HepG2 (cell line): ENCODE results near the gene ZBTB45. TPM values are rescaled to one million over a fixed set of nuclear protein-coding genes. Genes with fewer than 3 reads are reported as not detected.
A peak's percentile ranks its signal among the peaks of the same experiment; 100 is the strongest.

Experiments
- BATF2 ChIP-seq: sonication (generic); formaldehyde crosslinking; IDR thresholded peaks from 2 replicates; pipeline ENCODE4 v1.8.0; 2022; ENCODE audit warnings: mild to moderate bottlenecking, missing genetic modification reagents, moderate library complexity
- ISL2 ChIP-seq: sonication (generic); formaldehyde crosslinking; IDR thresholded peaks from 2 replicates; pipeline ENCODE4 v1.5.0; 2020; ENCODE audit warnings: missing genetic modification reagents
- JUNB ChIP-seq: sonication (generic); formaldehyde crosslinking; IDR thresholded peaks from 2 replicates; pipeline ENCODE4 v1.8.0; 2022; ENCODE audit warnings: missing genetic modification reagents, mild to moderate bottlenecking, borderline replicate concordance
- MEIS2 ChIP-seq: sonication (generic); formaldehyde crosslinking; IDR thresholded peaks from 2 replicates; pipeline ENCODE4 v1.9.0; 2021; ENCODE audit warnings: mild to moderate bottlenecking, missing genetic modification reagents
- NFIC ChIP-seq: IDR thresholded peaks from 2 replicates; pipeline ENCODE4 v1.6.1; 2012; ENCODE audit warnings: mild to moderate bottlenecking, low read length, inconsistent platforms
- RARA ChIP-seq: IDR thresholded peaks from 2 replicates; pipeline ENCODE4 v1.6.1; 2016; ENCODE audit warnings: missing genetic modification reagents, missing compliant biosample characterization
- RFX5 ChIP-seq: IDR thresholded peaks from 2 replicates; pipeline ENCODE4 v1.6.1; 2011; ENCODE audit warnings: low read depth, low read length, improper control_type of control experiment
- SRF ChIP-seq: IDR thresholded peaks from 2 replicates; pipeline ENCODE4 v1.6.1; 2011; ENCODE audit warnings: mild to moderate bottlenecking, low read depth, low read length, moderate library complexity
- TP53 ChIP-seq: sonication (generic); formaldehyde crosslinking; conservative IDR thresholded peaks from 2 replicates; pipeline ENCODE4 v1.4.0; 2020; ENCODE audit warnings: missing genetic modification reagents
- ZBTB4 ChIP-seq: sonication (generic); formaldehyde crosslinking; IDR thresholded peaks from 2 replicates; pipeline ENCODE4 v1.4.0; 2020; ENCODE audit warnings: missing genetic modification reagents, mild to moderate bottlenecking, borderline replicate concordance
- ZFP90 ChIP-seq: sonication (generic); formaldehyde crosslinking; IDR thresholded peaks from 2 replicates; pipeline ENCODE4 v1.8.0; 2022; ENCODE audit warnings: missing genetic modification reagents, mild to moderate bottlenecking, inconsistent platforms, borderline replicate concordance
- ZNF17 ChIP-seq: sonication (generic); formaldehyde crosslinking; IDR thresholded peaks from 2 replicates; pipeline ENCODE4 v1.5.0; 2020; ENCODE audit warnings: mild to moderate bottlenecking, missing genetic modification reagents
- ZNF234 ChIP-seq: sonication (generic); formaldehyde crosslinking; conservative IDR thresholded peaks from 2 replicates; pipeline ENCODE4 v1.5.1; 2020; ENCODE audit warnings: mild to moderate bottlenecking, missing genetic modification reagents
- ZNF335 ChIP-seq: sonication (generic); formaldehyde crosslinking; IDR thresholded peaks from 2 replicates; pipeline ENCODE4 v1.4.0; 2020; ENCODE audit warnings: missing genetic modification reagents
- ZNF616 ChIP-seq: sonication (generic); formaldehyde crosslinking; IDR thresholded peaks from 2 replicates; pipeline ENCODE4 v1.5.0; 2020; ENCODE audit warnings: low read depth, mild to moderate bottlenecking, missing genetic modification reagents
- ZNF800 ChIP-seq: sonication (generic); formaldehyde crosslinking; IDR thresholded peaks from 2 replicates; pipeline ENCODE4 v1.4.0; 2020; ENCODE audit warnings: missing genetic modification reagents
- ZSCAN20 ChIP-seq: sonication (generic); formaldehyde crosslinking; IDR thresholded peaks from 2 replicates; pipeline ENCODE4 v1.4.0; 2020; ENCODE audit warnings: missing genetic modification reagents, mild to moderate bottlenecking, borderline replicate concordance
- polyA plus RNA-seq, 8 experiments: library from polyadenylated mRNA; depleted of rRNA in 3 of 8; stranded (reverse) in 7 of 8; unstranded in 1 of 8; fragments of >200 nt; fragmentation: Illumina TruSeq in 4 of 8; extraction: Trizol in 4 of 8; gene quantifications; 2 replicates each; pipeline versions ENCODE4 v1.2.1 to v1.2.3, GENCODE V29; 2011 to 2016; ENCODE audit warnings: low read depth in 4 of 8, missing spikeins in 1 of 8, mixed read lengths in 1 of 8; ENCODE audit not compliant: insufficient read depth in 1 of 8
- total RNA-seq, 5 experiments: library from RNA; depleted of rRNA; stranded (reverse); fragments of >200 nt; fragmentation: Illumina TruSeq; extraction: Trizol; gene quantifications; 2 replicates each; pipeline ENCODE4 v1.2.3, GENCODE V29; 2016; ENCODE audit warnings: low read depth in 1 of 5
- TF ChIP-seq, protein P1 (sequence below): sonication (generic); formaldehyde crosslinking; IDR thresholded peaks from 2 replicates; pipeline ENCODE4 v1.9.0; 2022; ENCODE audit warnings: missing genetic modification reagents, mild to moderate bottlenecking, borderline replicate concordance
- TF ChIP-seq, protein P2 (sequence below): sonication (generic); formaldehyde crosslinking; IDR thresholded peaks from 2 replicates; pipeline ENCODE4 v1.4.0; 2020; ENCODE audit warnings: missing genetic modification reagents; ENCODE audit errors: not compliant biosample characterization

The ZBTB45 gene
- total and polyA plus RNA-seq, 2 of the 13 experiments (the other 11 are each of a cell fraction or from before 2014, with no cell fraction given): 3.0 to 3.7 TPM

GRCh38 chr19:58519355-58520256, at the start of gene ZBTB45 (continued):
- TF ChIP-seq, protein P1, sequence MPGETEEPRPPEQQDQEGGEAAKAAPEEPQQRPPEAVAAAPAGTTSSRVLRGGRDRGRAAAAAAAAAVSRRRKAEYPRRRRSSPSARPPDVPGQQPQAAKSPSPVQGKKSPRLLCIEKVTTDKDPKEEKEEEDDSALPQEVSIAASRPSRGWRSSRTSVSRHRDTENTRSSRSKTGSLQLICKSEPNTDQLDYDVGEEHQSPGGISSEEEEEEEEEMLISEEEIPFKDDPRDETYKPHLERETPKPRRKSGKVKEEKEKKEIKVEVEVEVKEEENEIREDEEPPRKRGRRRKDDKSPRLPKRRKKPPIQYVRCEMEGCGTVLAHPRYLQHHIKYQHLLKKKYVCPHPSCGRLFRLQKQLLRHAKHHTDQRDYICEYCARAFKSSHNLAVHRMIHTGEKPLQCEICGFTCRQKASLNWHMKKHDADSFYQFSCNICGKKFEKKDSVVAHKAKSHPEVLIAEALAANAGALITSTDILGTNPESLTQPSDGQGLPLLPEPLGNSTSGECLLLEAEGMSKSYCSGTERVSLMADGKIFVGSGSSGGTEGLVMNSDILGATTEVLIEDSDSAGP: peak; percentile 97
- TF ChIP-seq ZNF616 (CRISPR knock-in tag) (peak; percentile 65), ZNF17 (no peak), NFIC (no peak; the same call in 1 of the 2 replicates), ISL2 (CRISPR knock-in tag) (peak; percentile 78), ZFP90 (CRISPR knock-in tag) (peak; percentile 95), RFX5 (0 out of 2 replicates have a peak, but pooled peaks have one; percentile 40), TP53 (CRISPR knock-in tag) (peak; percentile 43; the same call in 1 of the 2 replicates), ZBTB4 (CRISPR knock-in tag) (peak; percentile 96), BATF2 (peak; percentile 81), ZNF234 (CRISPR knock-in tag) (peak; percentile 86; the same call in 1 of the 2 replicates), ZNF335 (CRISPR knock-in tag) (peak; percentile 92), MEIS2 (CRISPR knock-in tag) (peak; percentile 70), JUNB (CRISPR knock-in tag) (peak; percentile 71; the same call in 1 of the 2 replicates), RARA (CRISPR knock-in tag) (peak; percentile 76), SRF (peak; percentile 84), ZSCAN20 (CRISPR knock-in tag) (0 out of 2 replicates have a peak, but pooled peaks have one; percentile 41), ZNF800 (CRISPR knock-in tag) (0 out of 2 replicates have a peak, but pooled peaks have one; percentile 12)
- TF ChIP-seq, protein P2, sequence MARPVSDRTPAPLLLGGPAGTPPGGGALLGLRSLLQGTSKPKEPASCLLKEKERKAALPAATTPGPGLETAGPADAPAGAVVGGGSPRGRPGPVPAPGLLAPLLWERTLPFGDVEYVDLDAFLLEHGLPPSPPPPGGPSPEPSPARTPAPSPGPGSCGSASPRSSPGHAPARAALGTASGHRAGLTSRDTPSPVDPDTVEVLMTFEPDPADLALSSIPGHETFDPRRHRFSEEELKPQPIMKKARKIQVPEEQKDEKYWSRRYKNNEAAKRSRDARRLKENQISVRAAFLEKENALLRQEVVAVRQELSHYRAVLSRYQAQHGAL (CRISPR knock-in tag): peak; percentile 80
